HG02840 (cell line): Measurements from ENCODE around the gene SCIN.
"Not testable (repeated sequence)": the region's sequence is repeated elsewhere in the genome, so short reads cannot be mapped to it uniquely, and the experiment has no call there.

ENCODE experiments used
- ATAC-seq: cut with Tn5 transposase; IDR thresholded peaks from one replicate; pipeline ENCODE4 v1.9.1; 2021; ENCODE audit warnings: mild to moderate bottlenecking, moderate library complexity, moderate number of reproducible peaks; ENCODE audit not compliant: unreplicated experiment, low FRiP score

Gene SCIN

GRCh38 chr7:12570534-12571461 is at the start of gene SCIN:
Gene SCIN (plus strand): TSS chr7:12570720. CDS start chr7:12570787, 67 bp downstream.
- no peak for ATAC-seq

- no peak for ATAC-seq
Observed at GRCh38 chr7:12524794-12525386, 45.6 kb upstream of the SCIN start.

GRCh38 chr7:12526693-12527092 is 43.8 kb upstream of the SCIN start:
- not testable (repeated sequence) for ATAC-seq

DNA sequence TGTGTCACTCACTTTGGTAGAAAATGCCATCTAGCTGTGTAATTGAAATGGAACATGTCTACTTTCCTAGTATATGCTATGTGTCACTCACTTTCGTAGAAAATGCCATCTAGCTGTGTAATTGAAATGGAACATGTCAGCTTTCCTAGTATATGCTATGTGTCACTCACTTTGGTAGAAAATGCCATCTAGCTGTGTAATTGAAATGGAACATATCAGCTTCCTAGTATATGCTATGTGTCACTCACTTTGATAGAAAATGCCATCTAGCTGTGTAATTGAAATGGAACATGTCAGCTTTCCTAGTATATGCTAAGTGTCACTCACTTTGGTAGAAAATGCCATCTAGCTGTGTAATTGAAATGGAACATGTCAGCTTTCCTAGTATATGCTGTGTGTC is 42.9 kb upstream of the SCIN start:
- not testable (repeated sequence) for ATAC-seq

GRCh38 chr7:12529971-12530710 is 40.4 kb upstream of the SCIN start:
- ATAC-seq, result no peak

DNA sequence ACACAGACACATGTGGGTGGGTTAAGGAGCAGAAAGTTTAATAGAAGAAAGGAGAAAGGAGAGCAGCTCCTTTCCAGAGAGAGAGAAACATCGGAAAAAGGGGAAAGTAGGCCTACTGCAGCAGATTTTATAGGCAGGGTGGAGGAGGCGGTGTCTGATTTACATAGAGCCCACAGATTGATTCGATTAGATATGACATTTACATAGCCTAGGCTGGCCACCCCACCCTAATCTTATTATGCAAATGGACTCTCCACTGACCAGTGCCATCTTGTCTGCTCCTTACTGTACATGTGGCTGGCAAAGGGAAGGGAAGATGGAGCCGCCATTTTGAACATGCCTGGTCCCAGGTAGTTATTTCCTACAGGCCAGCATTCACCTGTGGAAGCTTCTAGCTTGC is 38.7 kb upstream of the SCIN start:
- no peak for ATAC-seq

DNA sequence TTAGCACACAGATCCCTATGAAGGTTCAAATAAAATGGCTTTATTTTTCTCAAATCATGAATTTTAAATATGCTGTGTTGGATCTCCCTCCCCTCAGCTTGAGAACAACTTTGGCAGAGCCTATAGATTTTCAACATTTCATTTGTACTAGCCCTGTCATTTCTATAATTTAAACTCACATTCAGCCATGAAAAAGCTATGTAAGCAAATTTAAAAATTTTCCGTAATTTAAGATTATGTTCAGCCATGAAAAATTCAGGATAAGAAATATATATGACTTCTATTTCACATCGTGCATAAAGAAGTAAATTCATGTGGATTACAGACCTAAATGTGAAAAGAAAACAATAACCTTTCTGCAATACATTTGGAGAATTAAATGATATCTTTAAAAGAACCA is 36.5 kb upstream of the SCIN start:
- no peak for ATAC-seq

DNA sequence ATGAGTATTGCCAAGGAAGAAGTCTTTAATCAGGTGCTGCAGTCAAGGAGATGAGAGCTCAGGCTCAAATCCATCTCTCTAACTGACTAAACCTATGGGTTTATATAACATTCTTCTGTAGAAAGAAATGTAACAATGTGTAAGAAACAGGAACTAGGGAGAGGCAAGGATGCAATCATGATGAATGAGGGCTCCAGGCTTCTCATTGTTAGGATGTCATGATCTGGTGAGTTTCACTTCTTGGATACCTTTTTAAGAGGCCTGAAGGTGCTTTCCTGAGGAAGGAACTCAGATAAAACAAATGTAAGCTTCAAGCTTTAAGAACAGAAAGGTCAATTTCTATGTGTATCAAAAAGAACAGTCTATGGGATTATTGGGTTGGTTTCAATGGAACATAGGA is 30.8 kb upstream of the SCIN start:
- ATAC-seq, result no peak

DNA sequence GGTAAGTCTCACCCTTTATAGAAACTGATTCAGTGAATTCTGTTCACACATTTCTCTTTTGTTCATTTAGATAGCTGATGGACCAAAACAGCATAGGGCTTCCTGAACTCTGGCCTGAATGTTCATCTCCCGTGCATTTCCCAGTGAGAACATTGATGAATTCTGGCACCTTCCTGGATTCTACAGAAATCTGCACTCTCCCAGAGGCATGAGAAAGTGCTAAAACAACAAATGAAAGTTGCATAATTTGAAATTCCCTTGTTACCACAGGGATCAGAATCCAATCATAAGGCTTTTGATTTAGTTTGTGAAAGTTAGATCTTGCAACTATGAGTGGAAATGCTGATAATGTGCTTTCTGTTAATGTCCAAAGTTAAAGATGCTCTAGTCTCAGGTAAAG is 29.7 kb upstream of the SCIN start:
- ATAC-seq, result no peak

GRCh38 chr7:12543586-12543985 is 26.9 kb upstream of the SCIN start:
- ATAC-seq, result no peak

DNA sequence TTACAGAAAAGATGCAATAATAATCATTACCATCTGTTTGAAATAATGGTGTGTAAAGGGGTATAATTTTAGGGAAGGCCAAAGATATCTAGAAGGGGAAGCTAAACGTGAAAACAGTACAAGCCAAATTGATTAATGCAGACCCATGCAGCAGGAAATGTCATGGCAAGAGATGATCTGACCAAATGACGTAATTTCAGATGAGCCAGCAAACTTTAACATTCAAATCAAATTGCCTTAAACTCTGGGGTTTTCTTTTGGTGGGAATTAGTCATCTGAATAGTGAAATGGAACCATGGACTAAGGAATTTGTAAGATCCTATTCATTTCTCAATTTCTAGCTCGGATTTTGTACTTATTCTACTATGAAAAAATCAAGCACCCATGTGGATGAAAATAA is 21.4 kb upstream of the SCIN start:
- no peak for ATAC-seq

DNA sequence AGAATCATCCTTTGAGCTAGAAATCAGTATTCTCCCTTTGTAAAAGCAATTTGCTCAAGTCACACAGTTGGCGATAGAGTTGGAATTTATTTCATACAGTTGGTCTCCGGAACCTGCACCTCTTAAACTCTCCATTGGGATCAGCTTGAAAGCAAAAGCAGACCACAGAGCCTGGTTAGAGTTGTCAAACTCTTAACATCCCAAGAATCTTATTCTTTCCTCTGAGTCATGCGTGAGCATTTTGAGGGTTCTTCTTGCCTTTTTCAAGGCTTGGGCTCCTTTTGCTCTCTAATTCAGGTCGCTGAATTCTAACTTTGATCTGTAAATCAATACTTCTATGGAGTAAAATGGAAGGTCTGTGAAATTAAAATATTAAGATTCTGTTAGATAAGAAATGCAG is 19.6 kb upstream of the SCIN start:
- no peak for ATAC-seq

DNA sequence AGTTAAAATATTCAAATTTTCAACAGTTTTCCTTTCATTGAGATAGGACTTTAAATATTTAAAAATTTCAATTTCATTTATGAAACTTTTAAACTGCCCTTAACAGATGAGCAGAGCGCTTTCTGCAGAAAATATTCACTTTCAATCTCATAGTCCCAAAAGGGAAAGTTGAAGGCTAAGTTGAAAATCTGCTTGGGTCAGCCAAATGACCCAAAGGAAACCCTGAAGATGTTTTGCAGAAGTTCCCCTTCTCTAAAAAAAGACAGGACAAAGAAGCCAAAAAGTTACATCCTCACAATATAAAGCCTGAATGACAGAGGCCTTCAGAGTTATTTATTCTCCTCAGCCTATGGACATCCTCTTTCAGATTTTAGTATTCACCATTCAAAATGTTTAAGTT is 17.6 kb upstream of the SCIN start:
- ATAC-seq, result no peak

DNA sequence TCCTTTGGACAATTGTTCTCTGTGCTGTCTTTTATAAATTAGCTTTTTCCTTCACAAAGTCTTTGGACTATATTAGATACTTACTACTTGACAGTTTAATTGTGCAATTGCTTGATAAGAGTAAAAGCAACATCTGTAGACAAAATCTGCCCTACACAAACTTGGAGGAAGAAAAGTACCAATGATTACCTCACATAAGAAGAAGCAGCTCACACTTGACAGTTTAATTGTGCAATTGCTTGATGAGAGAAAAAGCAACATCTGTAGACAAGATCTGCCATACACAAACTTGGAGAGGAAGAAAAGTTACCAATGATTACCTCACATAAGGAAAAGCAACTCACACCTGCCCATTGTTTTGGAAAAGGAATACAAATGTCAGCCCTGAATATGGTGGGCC is 17.1 kb upstream of the SCIN start:
- no peak for ATAC-seq

DNA sequence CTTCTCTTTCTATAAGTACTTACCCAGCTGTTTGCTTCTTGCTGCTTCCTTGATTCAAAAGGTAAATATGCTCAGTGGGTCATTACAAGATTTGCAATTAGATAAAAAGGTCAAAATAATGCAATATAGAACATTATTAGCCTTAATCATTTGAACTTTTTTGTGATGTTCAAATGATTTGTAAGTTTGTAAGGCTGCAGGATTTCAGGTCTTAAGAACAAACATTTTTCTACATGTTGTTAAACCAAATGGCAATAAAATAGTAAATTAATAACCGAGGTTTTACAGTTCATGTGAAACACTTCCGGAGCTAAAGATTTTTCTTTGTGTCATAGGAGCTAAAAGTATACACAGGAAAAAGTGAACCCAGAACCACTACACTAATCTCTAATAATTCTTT is 16.2 kb upstream of the SCIN start:
- ATAC-seq, result no peak

- ATAC-seq, result no peak
Observed at GRCh38 chr7:12554872-12555271, 15.6 kb upstream of the SCIN start.

DNA sequence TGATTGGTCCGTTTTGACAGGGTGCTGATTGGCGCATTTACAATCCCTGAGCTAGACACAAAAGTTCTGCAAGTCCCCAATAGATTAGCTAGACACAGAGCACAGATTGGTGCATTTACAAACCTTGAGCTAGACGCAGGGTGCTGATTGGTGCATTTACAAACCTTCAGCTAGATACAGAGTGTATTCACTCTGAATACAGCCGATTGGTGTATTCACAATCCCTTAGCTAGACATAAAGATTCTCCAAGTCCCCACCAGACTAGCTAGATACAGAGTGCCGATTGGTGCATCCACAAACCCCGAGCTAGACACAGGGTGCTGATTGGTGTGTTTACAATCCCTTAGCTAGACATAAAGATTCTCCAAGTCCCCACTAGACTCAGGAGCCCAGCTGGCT is 14.8 kb upstream of the SCIN start:
- ATAC-seq, result not testable (repeated sequence)

DNA sequence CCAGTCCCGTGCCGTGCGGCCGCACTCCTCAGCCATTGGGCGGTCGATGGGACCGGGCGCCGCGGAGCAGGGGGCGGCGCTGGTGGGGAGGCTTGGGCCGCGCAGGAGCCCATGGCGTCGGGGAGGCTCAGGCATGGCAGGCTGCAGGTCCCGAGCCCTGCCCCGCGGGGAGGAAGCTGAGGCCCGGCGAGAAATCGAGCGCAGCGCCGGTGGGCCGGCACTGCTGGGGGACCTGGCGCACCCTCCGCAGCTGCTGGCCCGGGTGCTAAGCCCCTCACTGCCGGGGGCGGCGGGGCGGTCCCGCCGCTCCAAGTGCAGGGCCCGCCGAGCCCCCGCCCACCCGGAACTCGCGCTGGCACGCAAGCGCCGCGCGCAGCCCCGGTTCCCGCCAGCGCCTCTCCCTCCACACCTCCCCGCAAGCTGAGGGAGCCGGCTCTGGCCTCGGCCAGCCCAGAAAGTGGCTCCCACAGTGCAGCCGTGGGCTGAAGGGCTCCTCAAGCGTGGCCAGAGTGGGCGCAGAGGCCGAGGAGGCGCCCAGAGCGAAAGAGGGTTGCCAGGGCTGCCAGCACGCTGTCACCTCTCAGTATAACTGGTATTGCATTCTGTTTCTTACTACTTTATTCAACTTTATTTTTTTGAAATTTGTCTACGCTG is 14.3 kb upstream of the SCIN start:
- not testable (repeated sequence) for ATAC-seq

DNA sequence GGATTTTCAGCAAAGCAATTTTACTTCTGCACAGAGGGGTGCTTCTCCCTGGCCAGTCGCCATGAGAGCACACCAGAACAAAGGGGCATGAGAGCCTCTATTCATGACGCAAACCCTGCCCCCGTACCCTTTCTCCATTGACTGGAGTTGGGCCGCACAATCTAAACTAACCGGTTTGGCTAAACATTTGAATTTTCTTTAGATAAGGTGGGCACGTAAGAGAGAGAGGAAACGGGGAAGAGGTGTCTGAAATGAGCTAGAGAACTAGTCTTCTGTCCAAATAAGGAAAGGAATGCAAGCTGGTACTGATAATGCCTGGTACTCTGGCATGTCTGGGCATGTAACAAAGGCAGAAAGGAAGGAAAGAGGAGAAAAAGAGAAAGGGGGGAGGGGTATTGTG is 13.2 kb upstream of the SCIN start:
- ATAC-seq, result no peak

DNA sequence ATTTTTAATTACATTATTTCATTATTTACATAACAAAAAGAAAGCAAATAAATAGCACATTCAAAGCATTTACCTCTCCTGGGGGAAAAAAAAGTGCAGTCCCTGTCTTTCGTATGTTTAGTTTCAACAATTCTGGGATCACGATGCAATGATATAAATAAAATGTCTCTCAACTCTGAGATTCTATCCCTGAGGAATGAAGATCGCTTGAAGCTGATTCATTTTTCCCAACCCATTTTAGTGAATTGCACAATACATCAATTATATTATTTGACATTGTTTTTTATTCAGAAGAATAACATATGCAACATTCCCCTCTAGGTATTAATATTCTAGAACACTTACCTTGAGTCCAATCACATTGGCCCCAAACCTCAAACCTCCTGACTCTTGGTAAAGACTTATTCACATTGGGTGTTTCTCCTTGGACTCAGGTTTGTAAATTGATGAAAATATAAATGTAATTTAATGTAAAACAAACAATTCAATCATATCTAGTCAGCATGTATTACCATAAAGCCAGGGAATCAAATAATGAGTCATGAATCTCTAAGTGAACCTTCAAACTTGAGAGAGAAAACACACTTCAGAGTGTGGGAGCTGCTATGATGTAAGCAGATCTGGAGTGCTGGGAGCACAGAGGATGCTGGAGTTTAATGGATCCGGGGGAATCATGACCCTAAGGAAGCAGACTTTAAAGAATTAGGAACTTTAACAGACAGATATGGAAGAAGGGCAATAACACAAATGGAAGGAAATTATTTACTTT is 5.3 kb upstream of the SCIN start:
- ATAC-seq, result no peak
